HEK293 (cell line): ENCODE measurements around the gene JMJD4.

Source experiments
- CTCF ChIA-PET: fragments of 350-600 bp; formaldehyde crosslinking; extraction: SDS; loops from one replicate; lab custom pipeline; 2021; ENCODE audit warnings: antibody characterized with exemption; lab: Yijun Ruan, JAX
- POLR2A ChIA-PET: fragments of 300-600 bp; formaldehyde crosslinking; extraction: SDS; loops from one replicate; lab custom pipeline; 2020; ENCODE audit warnings: antibody characterized with exemption, inconsistent platforms; lab: Yijun Ruan, JAX
- H3K27ac ChIP-seq: fragments of 200-500 bp; sonication (Bioruptor generic); 2 replicates; pipeline ENCODE4 v1.5.1; 2014; ENCODE audit warnings: low read depth, low read length, control low read depth, inconsistent platforms; ENCODE audit errors: extremely low read depth
- H3K36me3 ChIP-seq, 2 experiments: fragments of 200-500 bp in 1 of 2; sonication (Bioruptor generic) in 1 of 2; 1 replicate in 1 of 2; 2 replicates in 1 of 2; pipeline ENCODE4 v1.5.1; 2014 to 2017; ENCODE audit warnings: inconsistent platforms in 2 of 2, low read length in 2 of 2; ENCODE audit not compliant: control insufficient read depth in 2 of 2, insufficient read depth in 1 of 2
- H3K4me1 ChIP-seq: fragments of 200-500 bp; sonication (Bioruptor generic); 2 replicates; pipeline ENCODE4 v1.5.1; 2014; ENCODE audit warnings: mild to moderate bottlenecking, low read length, inconsistent platforms; ENCODE audit not compliant: control insufficient read depth, insufficient read depth
- H3K4me3 ChIP-seq: 2 replicates; pipeline ENCODE4 v1.5.1; 2011; ENCODE audit warnings: low read depth, mild to moderate bottlenecking, control low read depth, low read length, moderate library complexity
- H3K9me3 ChIP-seq: fragments of 200-500 bp; sonication (Bioruptor generic); 2 replicates; pipeline ENCODE4 v1.5.1; 2014; ENCODE audit warnings: low read depth, low read length, inconsistent platforms; ENCODE audit not compliant: control insufficient read depth, insufficient read depth
- EGR2 ChIP-seq: fragments of 450-650 bp; formaldehyde crosslinking; IDR thresholded peaks from 2 replicates; pipeline ENCODE4 v1.5.1; 2016; ENCODE audit warnings: low read depth, missing biosample characterization, missing genetic modification characterization
- MEIS1 ChIP-seq: sonication (generic); formaldehyde crosslinking; IDR thresholded peaks from 2 replicates; pipeline ENCODE4 v1.8.1; 2022; ENCODE audit warnings: missing genetic modification reagents, mild to moderate bottlenecking, borderline replicate concordance
- ZFHX2 ChIP-seq: fragments of 450-650 bp; formaldehyde crosslinking; conservative IDR thresholded peaks from 2 replicates; pipeline ENCODE4 v1.5.1; 2016; ENCODE audit warnings: missing biosample characterization, missing genetic modification characterization
- ZFP41 ChIP-seq: fragments of 450-650 bp; formaldehyde crosslinking; IDR thresholded peaks from 2 replicates; pipeline ENCODE4 v1.5.1; 2016; ENCODE audit warnings: missing biosample characterization, missing genetic modification characterization, borderline replicate concordance
- ZNF155 ChIP-seq: fragments of 450-650 bp; formaldehyde crosslinking; IDR thresholded peaks from 2 replicates; pipeline ENCODE4 v1.5.1; 2016; ENCODE audit warnings: missing biosample characterization, missing genetic modification characterization
- ZNF223 ChIP-seq: fragments of 450-650 bp; formaldehyde crosslinking; IDR thresholded peaks from 2 replicates; pipeline ENCODE4 v1.5.1; 2016; ENCODE audit warnings: missing biosample characterization, missing genetic modification characterization
- ZNF366 ChIP-seq: fragments of 450-650 bp; formaldehyde crosslinking; conservative IDR thresholded peaks from 2 replicates; pipeline ENCODE4 v1.5.1; 2016; ENCODE audit warnings: missing biosample characterization, missing genetic modification characterization
- ZNF501 ChIP-seq: fragments of 450-650 bp; formaldehyde crosslinking; IDR thresholded peaks from 2 replicates; pipeline ENCODE4 v1.5.1; 2016; ENCODE audit warnings: missing biosample characterization, missing genetic modification characterization
- ZNF600 ChIP-seq: fragments of 450-650 bp; formaldehyde crosslinking; IDR thresholded peaks from 2 replicates; pipeline ENCODE4 v1.5.1; 2016; ENCODE audit warnings: missing biosample characterization, missing genetic modification characterization
- ZNF610 ChIP-seq: fragments of 450-650 bp; formaldehyde crosslinking; IDR thresholded peaks from 2 replicates; pipeline ENCODE4 v1.5.1; 2016; ENCODE audit warnings: missing biosample characterization, missing genetic modification characterization, borderline replicate concordance
- ZNF747 ChIP-seq: fragments of 450-650 bp; formaldehyde crosslinking; IDR thresholded peaks from 2 replicates; pipeline ENCODE4 v1.5.1; 2016; ENCODE audit warnings: missing biosample characterization, missing genetic modification characterization
- TF ChIP-seq, protein P1 (sequence below): fragments of 450-650 bp; formaldehyde crosslinking; IDR thresholded peaks from 2 replicates; pipeline ENCODE4 v1.5.1; 2016; ENCODE audit warnings: missing biosample characterization, missing genetic modification characterization
- TF ChIP-seq, protein P2 (sequence below): fragments of 450-650 bp; formaldehyde crosslinking; IDR thresholded peaks from 2 replicates; pipeline ENCODE4 v1.5.1; 2016; ENCODE audit warnings: missing biosample characterization, missing genetic modification characterization, borderline replicate concordance
- TF ChIP-seq, protein P3 (sequence below): fragments of 450-650 bp; formaldehyde crosslinking; IDR thresholded peaks from 2 replicates; pipeline ENCODE4 v1.5.1; 2016; ENCODE audit warnings: missing biosample characterization, missing genetic modification characterization, borderline replicate concordance
- TF ChIP-seq, protein P4 (sequence below): fragments of 450-650 bp; formaldehyde crosslinking; IDR thresholded peaks from 2 replicates; pipeline ENCODE4 v1.5.1; 2017; ENCODE audit warnings: missing biosample characterization, mild to moderate bottlenecking, missing genetic modification characterization, moderate library complexity

JMJD4 gene

DNA sequence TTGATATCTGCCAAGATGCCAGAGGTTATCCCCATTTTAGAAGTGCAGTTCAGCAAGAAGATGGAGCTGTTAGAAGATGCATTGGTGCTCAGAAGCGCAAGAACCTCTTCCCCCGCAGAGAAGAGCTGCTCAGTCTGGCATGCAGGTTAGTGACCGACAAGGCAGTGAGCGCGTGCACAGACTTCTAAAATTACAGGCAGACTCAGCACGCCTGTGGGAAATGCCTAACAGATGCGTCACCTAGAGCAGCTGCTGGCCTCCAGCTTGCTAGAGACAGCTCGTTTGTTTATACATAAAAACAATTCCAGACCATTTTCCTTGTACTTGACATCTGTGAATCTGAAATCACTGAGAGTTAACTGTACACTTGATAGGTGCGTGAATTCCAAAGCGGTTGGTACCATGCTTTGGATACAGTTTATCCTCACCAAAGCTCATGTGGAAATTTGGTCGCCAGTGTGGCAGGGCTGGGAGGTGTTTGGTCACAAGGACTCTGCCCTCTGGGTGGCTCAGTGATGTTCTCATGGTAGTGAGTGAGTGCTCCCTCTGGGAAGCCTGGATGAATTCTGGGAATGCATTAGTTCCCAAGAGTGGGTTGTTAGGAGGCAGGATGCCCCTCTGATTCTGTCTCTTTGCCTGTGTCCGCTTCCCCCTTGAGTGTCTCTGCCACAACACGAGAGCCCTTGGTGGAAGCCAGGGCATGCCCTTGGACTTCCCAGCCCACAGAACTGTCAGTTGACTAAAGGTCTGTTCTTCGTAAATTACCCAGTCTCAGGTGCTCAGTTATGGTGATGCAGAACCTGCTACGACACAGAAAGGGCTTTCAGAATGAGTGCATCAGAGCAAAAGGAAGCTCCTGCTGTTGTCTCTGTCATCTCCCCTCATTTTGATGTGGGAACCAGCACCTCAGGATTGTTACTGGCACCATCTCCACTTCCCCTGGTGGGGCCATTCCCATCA lies 24.5 kb upstream of the JMJD4 start:
- TF ChIP-seq ZNF223 (tag by site-specific recombination), result no peak
- TF ChIP-seq ZNF600 (tag by site-specific recombination), result peak; percentile 50; the same call in 1 of the 2 replicates
- TF ChIP-seq, all 188 proteins: peak for 1
- ChIA-PET POLR2A (interaction anchor here (1.1 to 1.7 kb wide), 6 partner anchors 10 to 194 kb away, joined by 4 to 8 read pairs (median 6); partner anchors contain the start of genes JMJD4, SNAP47 and WNT9A), CTCF (interaction anchor here (0.5 to 5.9 kb wide), 10 partner anchors 15 to 278 kb away, joined by 3 to 53 read pairs (median 4); partner anchors contain the start of gene WNT9A)
- H3K4me3 ChIP-seq, result no peak overlapping the region
- peaks cover 22 to 93% of the 10 kb centered on the region in 2 experiments for H3K36me3 ChIP-seq
- peaks cover 5% of the 10 kb centered on the region for H3K4me1 ChIP-seq
- H3K27ac ChIP-seq, result no peak overlapping the region
- H3K9me3 ChIP-seq, result no peaks in the 10 kb centered on the region

DNA sequence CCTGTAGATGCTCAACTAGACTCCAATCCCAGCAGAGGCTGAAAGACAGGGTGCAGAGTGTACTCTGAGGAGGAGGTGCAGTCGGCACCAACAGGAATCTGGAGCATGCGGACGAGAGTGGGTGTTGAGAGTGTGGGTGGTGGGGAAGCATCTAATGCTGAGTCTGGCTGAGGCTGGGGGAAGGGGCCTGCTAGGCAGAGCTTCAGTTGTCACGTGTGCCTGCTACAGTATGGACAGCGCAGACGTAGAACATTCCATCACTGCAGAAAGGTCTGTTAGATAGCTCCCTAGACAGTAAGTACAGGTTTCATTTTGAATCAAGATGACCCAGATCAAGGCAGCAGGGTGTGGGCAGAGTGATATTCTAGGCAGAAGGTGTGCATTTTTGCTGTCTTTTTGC lies 23.3 kb upstream of the JMJD4 start:
- peak; percentile 93 for TF ChIP-seq ZFHX2 (tag by site-specific recombination)
- TF ChIP-seq MEIS1 (CRISPR knock-in tag), result no peak
- peak; percentile 96 for TF ChIP-seq EGR2 (tag by site-specific recombination)
- Histone ChIP-seq H3K9me3 (no peaks in the 10 kb centered on the region), H3K27ac (no peak overlapping the region), H3K4me3 (no peak overlapping the region), H3K4me1 (peaks cover 5% of the 10 kb centered on the region), H3K36me3 (peaks cover 16 to 93% of the 10 kb centered on the region in 2 experiments)
- ChIA-PET POLR2A (interaction anchor here (1.0 to 1.7 kb wide), 4 partner anchors 9 to 190 kb away, joined by 3 to 7 read pairs (median 5); partner anchors contain the start of gene WNT9A), CTCF (interaction anchor here (0.5 to 5.9 kb wide), 8 partner anchors 9 to 277 kb away, joined by 3 to 53 read pairs (median 5); partner anchors contain the start of gene WNT9A)

DNA sequence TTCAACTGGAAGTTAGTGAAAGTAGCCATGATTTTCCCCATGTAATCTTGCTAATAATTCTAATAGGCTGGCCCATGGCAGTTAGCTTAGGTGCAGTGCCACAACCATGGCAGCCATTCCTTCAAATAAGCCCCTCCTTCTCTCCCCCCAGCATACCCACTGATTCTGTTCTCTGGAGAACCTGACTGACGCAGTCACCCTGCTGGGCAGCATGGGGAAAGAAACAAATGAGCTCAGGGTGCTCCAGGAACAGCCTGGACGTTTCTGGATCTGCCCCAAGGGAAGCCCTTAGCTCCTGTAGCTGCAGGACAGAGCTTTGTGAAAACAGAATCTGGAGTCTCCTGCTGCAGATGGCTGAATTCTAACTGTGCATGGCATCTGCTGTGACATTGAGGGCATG lies 22.7 kb upstream of the JMJD4 start:
- ChIA-PET CTCF (interaction anchor here (0.5 to 5.9 kb wide), 6 partner anchors 8 to 1325 kb away, joined by 3 to 53 read pairs (median 4); partner anchors contain the start of gene WNT9A), POLR2A (interaction anchor here (1.0 to 1.7 kb wide), 2 partner anchors 8 to 174 kb away, joined by 3 to 4 read pairs; no protein-coding TSS in a partner anchor)
- Histone ChIP-seq H3K36me3 (peaks cover 16 to 94% of the 10 kb centered on the region in 2 experiments), H3K4me1 (peaks cover 5% of the 10 kb centered on the region), H3K4me3 (no peak overlapping the region), H3K27ac (no peak overlapping the region), H3K9me3 (no peaks in the 10 kb centered on the region)
- TF ChIP-seq ZNF155 (tag by site-specific recombination), result no peak
- no peak for TF ChIP-seq ZNF366
- TF ChIP-seq, protein P1, sequence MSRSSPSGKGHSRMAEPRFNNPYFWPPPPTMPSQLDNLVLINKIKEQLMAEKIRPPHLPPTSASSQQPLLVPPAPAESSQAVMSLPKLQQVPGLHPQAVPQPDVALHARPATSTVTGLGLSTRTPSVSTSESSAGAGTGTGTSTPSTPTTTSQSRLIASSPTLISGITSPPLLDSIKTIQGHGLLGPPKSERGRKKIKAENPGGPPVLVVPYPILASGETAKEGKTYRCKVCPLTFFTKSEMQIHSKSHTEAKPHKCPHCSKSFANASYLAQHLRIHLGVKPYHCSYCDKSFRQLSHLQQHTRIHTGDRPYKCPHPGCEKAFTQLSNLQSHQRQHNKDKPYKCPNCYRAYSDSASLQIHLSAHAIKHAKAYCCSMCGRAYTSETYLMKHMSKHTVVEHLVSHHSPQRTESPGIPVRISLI (tag by site-specific recombination), result no peak

DNA sequence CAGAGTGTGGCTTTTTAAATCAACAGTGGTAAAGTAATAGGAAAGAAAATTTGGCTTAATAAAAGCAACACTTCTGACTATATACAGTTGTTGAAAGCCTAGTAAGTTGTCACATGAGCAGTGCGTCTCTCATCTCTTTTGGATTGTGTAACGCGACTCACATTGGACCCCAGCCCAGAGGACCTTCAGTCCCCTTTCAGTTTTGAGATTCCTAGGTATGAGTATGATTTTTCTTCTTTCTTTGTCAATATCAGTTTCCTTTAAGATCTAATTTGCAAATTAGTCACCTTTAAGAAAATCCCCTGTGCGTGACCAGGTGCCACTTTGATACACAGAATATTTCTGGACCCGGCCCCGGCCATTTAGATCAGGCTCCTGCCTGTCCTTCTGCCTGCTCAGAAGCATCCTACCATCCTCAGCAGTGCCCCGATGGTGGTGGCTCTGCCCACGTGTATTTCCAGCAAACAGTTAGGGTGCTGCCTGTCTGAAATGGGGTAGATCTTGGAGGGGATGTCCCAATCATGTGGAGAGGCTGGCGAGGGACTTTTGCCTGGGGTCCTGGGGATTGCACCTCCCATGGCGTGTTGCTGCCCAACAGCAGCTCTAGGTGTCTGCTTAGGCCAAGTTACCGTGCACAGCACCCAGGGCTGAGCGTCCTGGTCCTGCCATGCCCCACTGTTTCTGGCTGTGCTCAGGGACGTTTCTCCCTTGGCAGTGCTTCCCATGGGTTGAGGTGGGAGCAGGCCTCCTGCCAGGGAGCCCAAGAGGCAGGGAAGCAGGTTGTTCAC lies 21.3 kb upstream of the JMJD4 start:
- Histone ChIP-seq H3K4me1 (no peaks in the 10 kb centered on the region), H3K4me3 (no peak overlapping the region), H3K9me3 (no peaks in the 10 kb centered on the region), H3K27ac (no peak overlapping the region), H3K36me3 (peaks cover 16 to 93% of the 10 kb centered on the region in 2 experiments)
- ChIA-PET POLR2A (no interaction called here), CTCF (no interaction called here)
- TF ChIP-seq ZNF501 (tag by site-specific recombination) (no peak), EGR2 (tag by site-specific recombination) (no peak), ZFP41 (tag by site-specific recombination) (no peak), ZNF747 (tag by site-specific recombination) (no peak), ZNF610 (tag by site-specific recombination) (no peak)
- TF ChIP-seq, protein P2, sequence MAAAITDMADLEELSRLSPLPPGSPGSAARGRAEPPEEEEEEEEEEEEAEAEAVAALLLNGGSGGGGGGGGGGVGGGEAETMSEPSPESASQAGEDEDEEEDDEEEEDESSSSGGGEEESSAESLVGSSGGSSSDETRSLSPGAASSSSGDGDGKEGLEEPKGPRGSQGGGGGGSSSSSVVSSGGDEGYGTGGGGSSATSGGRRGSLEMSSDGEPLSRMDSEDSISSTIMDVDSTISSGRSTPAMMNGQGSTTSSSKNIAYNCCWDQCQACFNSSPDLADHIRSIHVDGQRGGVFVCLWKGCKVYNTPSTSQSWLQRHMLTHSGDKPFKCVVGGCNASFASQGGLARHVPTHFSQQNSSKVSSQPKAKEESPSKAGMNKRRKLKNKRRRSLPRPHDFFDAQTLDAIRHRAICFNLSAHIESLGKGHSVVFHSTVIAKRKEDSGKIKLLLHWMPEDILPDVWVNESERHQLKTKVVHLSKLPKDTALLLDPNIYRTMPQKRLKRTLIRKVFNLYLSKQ (tag by site-specific recombination), result no peak
- TF ChIP-seq, protein P3, sequence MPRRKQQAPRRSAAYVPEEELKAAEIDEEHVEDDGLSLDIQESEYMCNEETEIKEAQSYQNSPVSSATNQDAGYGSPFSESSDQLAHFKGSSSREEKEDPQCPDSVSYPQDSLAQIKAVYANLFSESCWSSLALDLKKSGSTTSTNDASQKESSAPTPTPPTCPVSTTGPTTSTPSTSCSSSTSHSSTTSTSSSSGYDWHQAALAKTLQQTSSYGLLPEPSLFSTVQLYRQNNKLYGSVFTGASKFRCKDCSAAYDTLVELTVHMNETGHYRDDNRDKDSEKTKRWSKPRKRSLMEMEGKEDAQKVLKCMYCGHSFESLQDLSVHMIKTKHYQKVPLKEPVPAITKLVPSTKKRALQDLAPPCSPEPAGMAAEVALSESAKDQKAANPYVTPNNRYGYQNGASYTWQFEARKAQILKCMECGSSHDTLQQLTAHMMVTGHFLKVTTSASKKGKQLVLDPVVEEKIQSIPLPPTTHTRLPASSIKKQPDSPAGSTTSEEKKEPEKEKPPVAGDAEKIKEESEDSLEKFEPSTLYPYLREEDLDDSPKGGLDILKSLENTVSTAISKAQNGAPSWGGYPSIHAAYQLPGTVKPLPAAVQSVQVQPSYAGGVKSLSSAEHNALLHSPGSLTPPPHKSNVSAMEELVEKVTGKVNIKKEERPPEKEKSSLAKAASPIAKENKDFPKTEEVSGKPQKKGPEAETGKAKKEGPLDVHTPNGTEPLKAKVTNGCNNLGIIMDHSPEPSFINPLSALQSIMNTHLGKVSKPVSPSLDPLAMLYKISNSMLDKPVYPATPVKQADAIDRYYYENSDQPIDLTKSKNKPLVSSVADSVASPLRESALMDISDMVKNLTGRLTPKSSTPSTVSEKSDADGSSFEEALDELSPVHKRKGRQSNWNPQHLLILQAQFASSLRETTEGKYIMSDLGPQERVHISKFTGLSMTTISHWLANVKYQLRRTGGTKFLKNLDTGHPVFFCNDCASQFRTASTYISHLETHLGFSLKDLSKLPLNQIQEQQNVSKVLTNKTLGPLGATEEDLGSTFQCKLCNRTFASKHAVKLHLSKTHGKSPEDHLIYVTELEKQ (tag by site-specific recombination), result no peak
- TF ChIP-seq, protein P4, sequence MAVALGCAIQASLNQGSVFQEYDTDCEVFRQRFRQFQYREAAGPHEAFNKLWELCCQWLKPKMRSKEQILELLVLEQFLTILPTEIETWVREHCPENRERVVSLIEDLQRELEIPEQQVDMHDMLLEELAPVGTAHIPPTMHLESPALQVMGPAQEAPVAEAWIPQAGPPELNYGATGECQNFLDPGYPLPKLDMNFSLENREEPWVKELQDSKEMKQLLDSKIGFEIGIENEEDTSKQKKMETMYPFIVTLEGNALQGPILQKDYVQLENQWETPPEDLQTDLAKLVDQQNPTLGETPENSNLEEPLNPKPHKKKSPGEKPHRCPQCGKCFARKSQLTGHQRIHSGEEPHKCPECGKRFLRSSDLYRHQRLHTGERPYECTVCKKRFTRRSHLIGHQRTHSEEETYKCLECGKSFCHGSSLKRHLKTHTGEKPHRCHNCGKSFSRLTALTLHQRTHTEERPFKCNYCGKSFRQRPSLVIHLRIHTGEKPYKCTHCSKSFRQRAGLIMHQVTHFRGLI (tag by site-specific recombination), result no peak
